ENCODE results near the gene TTC7B. TPM values are rescaled to one million over a fixed set of nuclear protein-coding genes. Genes with fewer than 3 reads are reported as not detected.

The TTC7B gene
- total RNA-seq, 2 experiments from 2014 or later: 1.2 to 1.3 TPM

DNA sequence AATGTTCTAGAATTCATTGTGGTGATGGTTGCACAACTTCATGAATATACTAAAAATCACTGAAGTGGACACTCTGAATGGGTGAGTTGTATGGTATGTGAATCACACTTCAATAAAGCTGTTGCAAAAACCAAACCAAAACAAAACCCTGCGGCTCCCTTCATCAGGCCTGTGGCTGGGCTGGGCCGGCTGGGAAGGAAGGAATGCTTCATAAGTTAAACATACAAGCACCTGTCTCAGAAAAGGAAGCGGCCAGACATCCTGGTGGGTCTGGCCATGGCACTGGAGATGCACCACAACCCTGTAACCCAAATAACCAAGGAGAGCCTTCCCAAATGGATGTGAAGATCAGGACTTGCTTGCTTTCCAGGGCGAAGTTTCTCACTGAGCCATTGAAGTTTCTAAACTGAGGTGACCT lies 34.9 kb downstream of the TTC7B start:
- Histone ChIP-seq H3K27ac (ENCODE audit: low read depth in 1 of 2, low read length in 2 of 2) (no peak overlapping the region), H3K4me3 (ENCODE audit: low read length) (no peak overlapping the region), H3K36me3 (ENCODE audit: insufficient read depth, low read length) (no peaks in the 10 kb centered on the region), H3K4me1 (ENCODE audit: insufficient read depth, low read length) (no peaks in the 10 kb centered on the region), H3K27me3 (ENCODE audit: control insufficient read depth in 1 of 2, insufficient read depth in 2 of 2, low read length in 2 of 2) (no peaks in the 10 kb centered on the region), H3K9me3 (ENCODE audit: control insufficient read depth in 1 of 2, insufficient read depth in 1 of 2, low read length in 2 of 2) (no peaks in the 10 kb centered on the region)
- CTCF ChIA-PET: no interaction called here
- DNase-seq: no peak
- intact Hi-C loops (cut with DNase I, micrococcal nuclease): no loop called here
- TF ChIP-seq, protein P1, sequence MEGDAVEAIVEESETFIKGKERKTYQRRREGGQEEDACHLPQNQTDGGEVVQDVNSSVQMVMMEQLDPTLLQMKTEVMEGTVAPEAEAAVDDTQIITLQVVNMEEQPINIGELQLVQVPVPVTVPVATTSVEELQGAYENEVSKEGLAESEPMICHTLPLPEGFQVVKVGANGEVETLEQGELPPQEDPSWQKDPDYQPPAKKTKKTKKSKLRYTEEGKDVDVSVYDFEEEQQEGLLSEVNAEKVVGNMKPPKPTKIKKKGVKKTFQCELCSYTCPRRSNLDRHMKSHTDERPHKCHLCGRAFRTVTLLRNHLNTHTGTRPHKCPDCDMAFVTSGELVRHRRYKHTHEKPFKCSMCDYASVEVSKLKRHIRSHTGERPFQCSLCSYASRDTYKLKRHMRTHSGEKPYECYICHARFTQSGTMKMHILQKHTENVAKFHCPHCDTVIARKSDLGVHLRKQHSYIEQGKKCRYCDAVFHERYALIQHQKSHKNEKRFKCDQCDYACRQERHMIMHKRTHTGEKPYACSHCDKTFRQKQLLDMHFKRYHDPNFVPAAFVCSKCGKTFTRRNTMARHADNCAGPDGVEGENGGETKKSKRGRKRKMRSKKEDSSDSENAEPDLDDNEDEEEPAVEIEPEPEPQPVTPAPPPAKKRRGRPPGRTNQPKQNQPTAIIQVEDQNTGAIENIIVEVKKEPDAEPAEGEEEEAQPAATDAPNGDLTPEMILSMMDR (IDR thresholded peaks at IDR 0.05): no peak
- Mint-ChIP-seq H3K4me1 (ENCODE audit: low read depth) (no peaks in the 10 kb centered on the region), H3K27me3 (no peaks in the 10 kb centered on the region), H3K4me3 (no peak overlapping the region), H3K9me3 (no peaks in the 10 kb centered on the region), H3K27ac (no peak overlapping the region), H3K36me3 (ENCODE audit: low read depth) (no peaks in the 10 kb centered on the region)
- POLR2A ChIA-PET: no interaction called here
- ATAC-seq (ENCODE audit: poor library complexity): no peak

- DNase-seq (no peak), ATAC-seq (ENCODE audit: poor library complexity) (no peak)
- TF ChIP-seq, protein P1 (IDR thresholded peaks at IDR 0.05): no peak
- Mint-ChIP-seq H3K4me3 (no peak overlapping the region), H3K27ac (no peak overlapping the region), H3K9me3 (no peaks in the 10 kb centered on the region), H3K36me3 (ENCODE audit: low read depth) (no peaks in the 10 kb centered on the region), H3K4me1 (ENCODE audit: low read depth) (no peaks in the 10 kb centered on the region), H3K27me3 (no peaks in the 10 kb centered on the region)
- no peak overlapping the region for H3K27ac ChIP-seq (ENCODE audit: low read depth in 1 of 2, low read length in 2 of 2)
- ChIA-PET POLR2A (no interaction called here), CTCF (no interaction called here)
- intact Hi-C loops (cut with DNase I, micrococcal nuclease): no loop called here
- no peaks in the 10 kb centered on the region for H3K27me3 ChIP-seq (ENCODE audit: control insufficient read depth in 1 of 2, insufficient read depth in 2 of 2, low read length in 2 of 2)
- H3K4me1 ChIP-seq (ENCODE audit: insufficient read depth, low read length): no peaks in the 10 kb centered on the region
- no peaks in the 10 kb centered on the region for H3K36me3 ChIP-seq (ENCODE audit: insufficient read depth, low read length)
- no peak overlapping the region for H3K4me3 ChIP-seq (ENCODE audit: low read length)
- no peaks in the 10 kb centered on the region for H3K9me3 ChIP-seq (ENCODE audit: control insufficient read depth in 1 of 2, insufficient read depth in 1 of 2, low read length in 2 of 2)
Observed at GRCh38 chr14:90780519-90780918, 35.7 kb downstream of the TTC7B start.

- Histone ChIP-seq H3K4me1 (ENCODE audit: insufficient read depth, low read length) (no peaks in the 10 kb centered on the region), H3K9me3 (ENCODE audit: control insufficient read depth in 1 of 2, insufficient read depth in 1 of 2, low read length in 2 of 2) (no peaks in the 10 kb centered on the region), H3K27ac (ENCODE audit: low read depth in 1 of 2, low read length in 2 of 2) (no peak overlapping the region), H3K36me3 (ENCODE audit: insufficient read depth, low read length) (no peaks in the 10 kb centered on the region), H3K27me3 (ENCODE audit: control insufficient read depth in 1 of 2, insufficient read depth in 2 of 2, low read length in 2 of 2) (no peaks in the 10 kb centered on the region), H3K4me3 (ENCODE audit: low read length) (no peak overlapping the region)
- POLR2A ChIA-PET: no interaction called here
- CTCF ChIA-PET: no interaction called here
- no peak for ATAC-seq (ENCODE audit: poor library complexity)
- H3K4me3 Mint-ChIP-seq: no peak overlapping the region
- no peaks in the 10 kb centered on the region for H3K36me3 Mint-ChIP-seq (ENCODE audit: low read depth)
- no peak overlapping the region for H3K27ac Mint-ChIP-seq
- H3K27me3 Mint-ChIP-seq: no peaks in the 10 kb centered on the region
- no peaks in the 10 kb centered on the region for H3K9me3 Mint-ChIP-seq
- DNase-seq: no peak
- no peaks in the 10 kb centered on the region for H3K4me1 Mint-ChIP-seq (ENCODE audit: low read depth)
- TF ChIP-seq, protein P1 (IDR thresholded peaks at IDR 0.05): no peak
- intact Hi-C loops (cut with DNase I, micrococcal nuclease): no loop called here
Observed at GRCh38 chr14:90778571-90779255, 37.5 kb downstream of the TTC7B start.

Measured in CD4-positive, alpha-beta T cell (primary cell).